ENCODE measurements around the gene STAT6.

- TF ChIP-seq CTCF (IDR thresholded peaks at IDR 0.05; ENCODE audit: low read depth, low read length, poor library complexity, severe bottlenecking) = no peak
- no peak for TF ChIP-seq EZH2phosphoT487 (IDR thresholded peaks at IDR 0.05; ENCODE audit: borderline replicate concordance, low read length)
Measured at GRCh38 chr12:57079821-57080220, 31.3 kb downstream of the STAT6 start.

Data from DOHH2 (cell line).